Dedifferentiated amniotic fluid mesenchymal stem cell (primary cell): ENCODE results near the gene LRRC4C.
"Not testable (repeated sequence)": the region's sequence is repeated elsewhere in the genome, so short reads cannot be mapped to it uniquely, and the experiment has no call there.

ENCODE experiments used
- DNase-seq: peaks from one replicate; pipeline ENCODE4 v3.0.0-alpha.2; 2016; ENCODE audit errors: extremely low spot score

The LRRC4C gene

GRCh38 chr11:40877981-40878380, 581.5 kb downstream of the LRRC4C start:
- no peak for DNase-seq

- no peak for DNase-seq
These were observed 582.2 kb downstream of the LRRC4C start for GRCh38 chr11:40877256-40877655.

- DNase-seq, result no peak
These were observed 591.3 kb downstream of the LRRC4C start for GRCh38 chr11:40867991-40868632.

DNA sequence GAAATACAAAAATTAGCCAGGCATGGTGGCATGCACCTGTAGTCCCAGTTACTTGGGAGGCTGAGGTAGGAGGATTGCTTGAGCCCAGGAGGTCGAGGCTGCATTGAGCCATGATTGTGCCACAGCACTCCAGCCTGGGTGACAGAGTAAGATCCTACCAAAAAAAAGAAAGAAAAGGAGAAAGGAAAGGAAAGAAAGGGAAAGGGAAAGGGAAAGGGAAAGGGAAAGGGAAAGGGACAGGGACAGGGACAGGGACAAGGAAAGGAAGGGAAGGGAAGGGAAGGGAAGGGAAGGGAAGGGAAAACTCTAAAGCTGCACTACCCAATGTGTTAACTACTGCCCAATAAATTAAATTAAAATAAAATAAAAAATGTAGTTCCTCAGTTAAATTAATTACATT, 601.7 kb downstream of the LRRC4C start:
- DNase-seq, result not testable (repeated sequence)

- DNase-seq, result no peak
These were observed 616.6 kb downstream of the LRRC4C start for GRCh38 chr11:40842750-40843339.

DNA sequence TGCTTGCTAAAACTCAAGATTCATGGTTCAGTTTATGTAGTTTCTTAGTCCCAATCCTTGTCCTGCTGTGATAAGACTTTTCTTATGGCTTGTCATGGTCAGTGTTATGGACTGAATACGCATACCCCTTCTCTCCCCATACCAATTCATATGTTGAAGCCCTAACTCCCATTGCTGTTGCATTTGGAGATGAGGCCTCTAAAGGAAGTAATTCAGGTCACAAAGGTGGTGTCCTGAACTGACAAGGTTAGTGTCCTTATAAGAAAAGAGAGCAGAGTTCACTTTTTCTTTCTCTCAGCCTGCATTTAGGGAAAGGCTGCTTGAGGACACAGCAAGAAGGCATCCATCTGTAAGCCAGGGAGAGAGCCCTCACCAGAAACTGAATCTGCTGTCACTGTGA, 618.2 kb downstream of the LRRC4C start:
- no peak for DNase-seq

GRCh38 chr11:40838181-40838683, 621.2 kb downstream of the LRRC4C start:
- no peak for DNase-seq

DNA sequence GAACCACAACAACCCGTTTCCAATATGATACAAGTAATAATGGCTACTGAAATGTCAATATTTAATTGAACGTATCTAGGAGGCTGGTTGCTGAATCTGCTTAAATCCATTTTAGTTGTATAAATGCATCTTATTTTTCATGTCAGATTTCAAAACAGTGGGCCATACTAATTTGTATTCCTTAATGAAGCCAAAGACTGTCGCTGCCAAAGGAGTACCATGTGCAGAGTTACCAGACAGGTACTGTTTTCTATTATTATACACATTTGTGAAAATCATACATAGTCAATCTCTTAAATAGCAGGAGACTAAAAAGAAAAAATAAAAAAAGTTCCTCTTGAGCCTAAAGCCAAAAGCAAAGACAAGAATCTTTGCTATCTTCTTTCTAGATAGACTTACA, 632.3 kb downstream of the LRRC4C start:
- DNase-seq, result no peak

GRCh38 chr11:40826601-40827000, 632.9 kb downstream of the LRRC4C start:
- no peak for DNase-seq

DNA sequence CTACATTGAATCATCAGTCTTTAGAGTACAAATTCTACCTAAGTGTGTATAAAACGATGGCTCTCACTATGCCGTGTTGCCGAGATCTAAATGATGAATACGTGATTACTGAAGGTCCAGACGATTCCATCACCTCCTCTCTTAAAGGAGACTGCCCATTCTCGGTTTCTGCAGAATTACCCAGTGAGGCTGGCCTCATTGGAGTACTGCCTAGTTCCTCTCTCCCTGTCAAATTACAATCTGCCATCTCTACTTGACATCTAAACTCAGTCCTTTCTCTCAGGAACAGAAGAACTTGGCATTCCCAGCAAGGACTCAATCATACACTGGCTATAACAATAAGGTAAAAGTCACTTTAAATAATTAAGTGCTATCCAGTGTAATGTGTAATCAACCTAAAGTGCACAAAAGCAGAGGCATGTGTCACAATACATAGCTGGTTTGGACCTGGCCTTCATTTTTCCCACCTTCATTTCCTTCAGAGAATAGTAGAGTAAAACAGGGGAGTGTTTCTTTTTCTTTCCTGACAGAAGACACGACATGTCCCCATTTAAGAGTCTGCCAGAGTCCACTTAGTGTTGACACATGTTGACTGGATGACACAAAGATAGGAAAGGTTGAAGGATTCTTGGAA, 634.1 kb downstream of the LRRC4C start:
- DNase-seq, result no peak

DNA sequence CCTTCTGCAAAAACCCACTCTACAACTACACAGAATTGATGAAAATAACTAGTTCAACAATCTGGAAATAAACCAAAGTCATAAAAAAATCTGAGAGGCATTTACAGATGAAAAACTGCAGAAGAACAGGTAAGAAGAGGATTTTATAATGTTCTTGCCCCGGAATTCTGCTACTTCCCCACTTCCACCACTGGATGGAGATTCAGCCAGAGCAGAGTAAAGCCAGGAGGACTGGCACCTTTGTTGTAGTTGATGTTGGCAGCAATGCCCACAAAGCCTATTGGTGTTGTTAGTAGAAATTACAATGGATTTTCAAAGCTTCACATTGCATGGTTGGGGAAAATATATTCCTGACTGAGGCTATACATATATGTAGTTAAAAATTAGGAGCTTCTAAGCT, 640.2 kb downstream of the LRRC4C start:
- DNase-seq, result no peak

DNA sequence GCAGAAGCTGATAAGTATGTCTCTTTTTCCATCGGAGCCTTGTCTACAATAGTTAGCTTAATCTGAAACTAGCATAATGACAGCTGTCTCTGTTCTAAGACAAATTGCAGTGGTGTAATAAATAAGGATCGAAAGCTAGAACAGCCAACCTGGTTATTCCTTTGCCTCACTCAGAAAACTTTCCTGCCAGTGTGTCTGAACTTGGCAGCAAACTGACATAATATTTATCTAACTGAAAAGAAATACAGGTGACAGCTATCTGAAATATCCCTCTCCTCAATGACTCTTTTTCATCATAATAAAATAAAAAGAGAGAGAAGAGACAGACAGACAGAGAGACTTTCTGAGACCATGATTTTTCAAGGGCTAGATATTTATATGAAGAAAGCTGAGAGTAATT, 642.5 kb downstream of the LRRC4C start:
- DNase-seq, result no peak

DNA sequence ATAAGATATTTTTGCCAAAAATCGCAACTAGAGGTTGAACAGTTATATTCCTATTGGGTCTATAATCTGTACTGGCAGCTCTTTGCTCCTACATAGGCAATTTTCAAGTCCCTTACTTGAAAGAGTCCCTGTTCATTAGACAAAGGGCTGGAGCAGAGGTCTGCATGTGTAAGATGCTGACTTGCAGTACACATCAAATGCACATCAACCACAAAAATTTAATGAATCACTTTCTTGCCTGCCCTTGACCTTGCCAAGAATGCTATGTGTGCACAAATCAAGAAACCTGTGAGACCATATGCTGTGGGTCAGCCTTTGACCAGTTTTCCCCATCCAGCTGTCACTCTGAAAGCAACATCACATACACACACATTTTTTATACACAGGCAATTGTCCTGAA, 661.5 kb downstream of the LRRC4C start:
- no peak for DNase-seq

- no peak for DNase-seq
These were observed 672.2 kb downstream of the LRRC4C start for GRCh38 chr11:40787224-40787623.

GRCh38 chr11:40763046-40763445, 696.4 kb downstream of the LRRC4C start:
- DNase-seq, result no peak

GRCh38 chr11:40759341-40759740, 700.1 kb downstream of the LRRC4C start:
- DNase-seq, result no peak

GRCh38 chr11:40754297-40754696, 705.2 kb downstream of the LRRC4C start:
- no peak for DNase-seq

DNA sequence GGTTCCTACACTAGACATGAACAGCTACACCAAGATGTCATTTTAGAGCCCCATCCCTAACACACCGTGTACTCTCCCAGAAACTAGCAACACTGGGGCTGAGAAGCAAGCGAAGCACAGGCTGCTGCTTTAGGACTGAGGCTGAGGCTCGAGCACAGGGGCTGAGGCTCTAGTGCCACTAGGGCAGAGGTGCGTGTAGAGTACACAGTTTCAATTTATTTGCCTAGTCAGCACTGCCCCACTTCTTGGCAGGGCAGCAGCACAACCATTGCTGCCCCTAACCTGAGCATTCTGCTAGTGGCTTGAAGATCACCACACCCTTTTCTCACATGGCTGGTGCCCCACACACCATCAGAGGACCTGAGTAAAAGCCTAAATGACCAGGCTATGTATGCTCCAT, 713.2 kb downstream of the LRRC4C start:
- DNase-seq, result no peak

DNA sequence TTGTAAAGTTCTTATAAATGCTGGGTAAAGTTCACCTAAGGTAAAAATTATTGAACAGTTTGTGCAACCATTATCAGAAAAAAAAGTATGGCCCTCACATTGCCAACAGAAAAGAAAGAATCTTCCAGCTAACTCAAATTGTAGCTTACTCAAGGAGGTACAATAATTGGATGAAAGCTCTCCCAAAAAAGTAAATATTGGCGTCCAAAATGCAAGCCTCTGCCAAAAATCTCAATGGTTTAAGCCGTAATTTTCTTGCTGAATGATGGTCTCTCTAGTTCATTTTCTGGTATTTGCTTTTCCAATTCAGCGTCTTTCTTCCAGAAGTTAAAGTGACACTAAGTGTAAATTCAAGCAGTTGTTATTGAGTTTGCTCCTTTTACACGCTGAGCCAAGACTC, 727.3 kb downstream of the LRRC4C start:
- DNase-seq, result no peak

GRCh38 chr11:40722179-40722795, 737.2 kb downstream of the LRRC4C start:
- no peak for DNase-seq

GRCh38 chr11:40716344-40717130, 742.9 kb downstream of the LRRC4C start:
- DNase-seq, result no peak

GRCh38 chr11:40713083-40713482, 746.4 kb downstream of the LRRC4C start:
- no peak for DNase-seq
